Ishikawa (cell line): Measurements from ENCODE around the gene TUBB4B.

ENCODE experiments used
- CEBPB ChIP-seq: IDR thresholded peaks from 2 replicates; pipeline ENCODE4 v1.6.1; 2012
- CREB1 ChIP-seq: IDR thresholded peaks from 2 replicates; pipeline ENCODE4 v1.6.1; 2012; ENCODE audit warnings: low read depth
- EGR1 ChIP-seq: IDR thresholded peaks from 2 replicates; pipeline ENCODE4 v1.6.1; 2012
- EP300 ChIP-seq: IDR thresholded peaks from 2 replicates; pipeline ENCODE4 v1.6.1; 2012; ENCODE audit warnings: borderline replicate concordance
- FOXM1 ChIP-seq: IDR thresholded peaks from 2 replicates; pipeline ENCODE4 v1.6.1; 2012; ENCODE audit warnings: low read depth, borderline replicate concordance
- NFIC ChIP-seq: IDR thresholded peaks from 2 replicates; pipeline ENCODE4 v1.6.1; 2012
- RAD21 ChIP-seq: IDR thresholded peaks from 2 replicates; pipeline ENCODE4 v1.6.1; 2012; ENCODE audit warnings: low read depth
- REST ChIP-seq: IDR thresholded peaks from 2 replicates; pipeline ENCODE4 v1.6.1; 2012; ENCODE audit warnings: low read depth, mild to moderate bottlenecking
- TAF1 ChIP-seq: IDR thresholded peaks from 2 replicates; pipeline ENCODE4 v1.6.1; 2012; ENCODE audit warnings: low read depth, mild to moderate bottlenecking
- TEAD4 ChIP-seq: IDR thresholded peaks from 2 replicates; pipeline ENCODE4 v1.6.1; 2012
- YY1 ChIP-seq: IDR thresholded peaks from 2 replicates; pipeline ENCODE4 v1.6.1; 2012; ENCODE audit warnings: low read depth
- TF ChIP-seq, protein P1 (sequence below): IDR thresholded peaks from 2 replicates; pipeline ENCODE4 v1.6.1; 2012

- TF ChIP-seq RAD21 (no peak), TAF1 (no peak), REST (no peak), YY1 (no peak), NFIC (no peak), CREB1 (no peak), CEBPB (no peak), EP300 (no peak), TEAD4 (no peak), FOXM1 (no peak), EGR1 (no peak)
- TF ChIP-seq, protein P1, sequence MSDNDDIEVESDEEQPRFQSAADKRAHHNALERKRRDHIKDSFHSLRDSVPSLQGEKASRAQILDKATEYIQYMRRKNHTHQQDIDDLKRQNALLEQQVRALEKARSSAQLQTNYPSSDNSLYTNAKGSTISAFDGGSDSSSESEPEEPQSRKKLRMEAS, result no peak
These were observed 6.9 kb upstream of the TUBB4B start for GRCh38 chr9:137234055-137234697.
